Astrocyte of the cerebellum (primary cell): ENCODE measurements around the gene SFXN1.
"Not testable (repeated sequence)": the region's sequence is repeated elsewhere in the genome, so short reads cannot be mapped to it uniquely, and the experiment has no call there.

ENCODE experiments used
- DNase-seq: peaks from one replicate; pipeline ENCODE4 v3.0.0-alpha.2; 2011; ENCODE audit warnings: low read depth
- H3K4me3 ChIP-seq: 2 replicates; pipeline ENCODE4 v1.5.1; 2011; ENCODE audit warnings: mild to moderate bottlenecking, low read depth, low read length, moderate library complexity
- in situ Hi-C: cut with HindIII; loops from 2 replicates; pipeline ENCODE4 v1.10.0; 2017; ENCODE audit warnings: low sequenced_read_pairs
- TF ChIP-seq, protein P1 (sequence below): IDR thresholded peaks from 2 replicates; pipeline ENCODE4 v1.5.1; 2012; ENCODE audit warnings: low read length, low read depth, moderate library complexity, mild to moderate bottlenecking; ENCODE audit errors: missing control alignments

Gene SFXN1

DNA sequence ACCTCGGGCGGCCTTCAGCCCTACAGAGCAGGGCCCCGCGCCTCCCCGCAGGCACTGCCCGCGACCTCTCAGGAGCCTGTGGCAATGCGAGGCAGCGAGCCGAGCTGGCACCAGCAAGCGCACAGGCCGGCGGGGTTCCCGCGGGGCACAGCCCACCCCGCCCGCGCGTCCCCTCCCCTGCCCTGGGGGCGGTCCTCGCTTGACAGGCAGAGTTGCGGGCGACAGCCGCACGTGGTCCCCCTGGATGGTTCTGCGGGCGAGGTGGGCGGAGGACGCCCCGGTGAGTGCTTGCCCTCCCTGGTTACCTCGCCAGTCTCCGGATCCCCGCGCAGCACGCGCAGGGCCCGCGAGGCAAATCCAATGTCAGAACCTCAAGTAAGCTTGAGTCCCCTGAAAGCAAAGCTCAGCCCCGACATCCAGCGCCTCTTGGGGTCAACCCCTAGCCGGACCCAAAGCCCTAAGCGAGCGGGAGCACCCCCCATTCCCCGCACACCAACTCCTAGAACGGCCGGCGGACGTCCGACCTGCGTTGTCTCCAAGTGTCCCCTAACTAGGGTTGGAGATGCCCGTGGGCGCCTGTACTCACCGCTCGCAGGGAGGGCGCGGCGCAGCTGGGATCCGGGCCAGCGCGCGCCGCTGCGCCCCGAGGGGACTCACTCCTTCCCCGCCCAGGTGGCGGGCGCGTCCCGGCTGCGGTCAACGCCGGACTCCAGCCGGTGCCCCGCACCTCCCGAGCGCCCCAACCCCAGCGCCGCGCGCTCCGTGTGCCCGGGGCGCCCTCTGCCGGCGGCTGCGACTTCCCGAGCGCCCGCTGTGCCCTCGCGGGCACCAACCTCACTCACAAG is 34.1 kb upstream of the SFXN1 start, which contains the start of gene DRD1:
Gene DRD1 (minus strand): TSS at position 123 of the 845 bp plus-strand sequence. CDS start 1,083 bp downstream, outside the sequence.
- TF ChIP-seq, protein P1, sequence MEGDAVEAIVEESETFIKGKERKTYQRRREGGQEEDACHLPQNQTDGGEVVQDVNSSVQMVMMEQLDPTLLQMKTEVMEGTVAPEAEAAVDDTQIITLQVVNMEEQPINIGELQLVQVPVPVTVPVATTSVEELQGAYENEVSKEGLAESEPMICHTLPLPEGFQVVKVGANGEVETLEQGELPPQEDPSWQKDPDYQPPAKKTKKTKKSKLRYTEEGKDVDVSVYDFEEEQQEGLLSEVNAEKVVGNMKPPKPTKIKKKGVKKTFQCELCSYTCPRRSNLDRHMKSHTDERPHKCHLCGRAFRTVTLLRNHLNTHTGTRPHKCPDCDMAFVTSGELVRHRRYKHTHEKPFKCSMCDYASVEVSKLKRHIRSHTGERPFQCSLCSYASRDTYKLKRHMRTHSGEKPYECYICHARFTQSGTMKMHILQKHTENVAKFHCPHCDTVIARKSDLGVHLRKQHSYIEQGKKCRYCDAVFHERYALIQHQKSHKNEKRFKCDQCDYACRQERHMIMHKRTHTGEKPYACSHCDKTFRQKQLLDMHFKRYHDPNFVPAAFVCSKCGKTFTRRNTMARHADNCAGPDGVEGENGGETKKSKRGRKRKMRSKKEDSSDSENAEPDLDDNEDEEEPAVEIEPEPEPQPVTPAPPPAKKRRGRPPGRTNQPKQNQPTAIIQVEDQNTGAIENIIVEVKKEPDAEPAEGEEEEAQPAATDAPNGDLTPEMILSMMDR = peak; percentile 71
- peak within 1 kb of the TSS; percentile 40 for H3K4me3 ChIP-seq
- in situ Hi-C loops = loop anchor here (25.0 kb wide), 1 partner anchor 507 kb away; no protein-coding TSS in a partner anchor
- no peak for DNase-seq

DNA sequence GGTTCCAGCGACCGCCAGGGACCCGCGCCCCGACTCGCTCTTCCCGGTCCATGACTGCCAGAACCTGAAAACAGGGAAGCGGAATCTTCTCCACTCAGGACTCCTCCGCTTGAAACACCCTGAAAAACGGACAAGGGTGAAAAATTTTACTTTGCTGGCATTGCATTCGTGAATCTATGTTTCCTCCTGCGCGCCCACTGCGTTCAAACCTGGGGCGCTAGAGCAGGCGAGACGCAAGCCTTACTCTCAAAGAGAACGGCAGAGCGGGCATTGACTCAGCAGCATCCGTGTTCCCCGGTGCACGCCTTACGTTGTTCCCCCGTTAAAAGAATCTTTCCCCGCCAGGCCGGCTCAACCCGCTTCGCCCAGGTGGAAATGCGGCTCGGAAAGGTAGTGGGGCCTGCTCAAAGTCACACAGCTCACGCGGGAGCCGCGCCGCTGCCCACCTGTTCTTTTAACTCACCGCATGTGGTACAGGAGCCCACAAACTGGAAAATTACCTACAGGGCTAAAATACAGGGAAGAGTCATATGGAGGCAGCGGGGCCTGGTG is 33.4 kb upstream of the SFXN1 start:
- in situ Hi-C loops = loop anchor here (25.0 kb wide), 1 partner anchor 508 kb away; no protein-coding TSS in a partner anchor
- no peak for DNase-seq
- TF ChIP-seq, protein P1 = no peak
- peak overlapping the region; percentile 40 for H3K4me3 ChIP-seq

DNA sequence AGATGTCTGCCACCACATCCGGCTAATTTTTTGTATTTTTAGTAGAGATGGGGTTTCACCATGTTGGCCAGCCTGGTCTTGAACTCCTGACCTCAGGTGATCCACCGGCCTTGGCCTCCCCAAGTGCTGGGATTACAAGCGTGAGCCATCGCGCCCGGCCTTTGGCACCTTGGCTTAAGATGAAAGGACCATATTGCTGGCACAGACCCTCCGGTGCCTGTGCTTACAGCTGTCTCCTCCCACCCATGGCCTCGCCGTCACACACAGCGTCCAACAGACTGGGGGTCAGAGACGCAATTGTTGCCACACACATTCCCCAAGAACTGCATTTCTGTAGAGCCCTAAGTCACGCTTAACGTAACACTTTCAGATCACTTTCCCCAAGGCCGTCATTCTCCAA is 32.0 kb upstream of the SFXN1 start:
- DNase-seq, H3K4me3 ChIP-seq: not testable (repeated sequence)
- in situ Hi-C loops = loop anchor here (25.0 kb wide), 1 partner anchor 509 kb away; no protein-coding TSS in a partner anchor

DNA sequence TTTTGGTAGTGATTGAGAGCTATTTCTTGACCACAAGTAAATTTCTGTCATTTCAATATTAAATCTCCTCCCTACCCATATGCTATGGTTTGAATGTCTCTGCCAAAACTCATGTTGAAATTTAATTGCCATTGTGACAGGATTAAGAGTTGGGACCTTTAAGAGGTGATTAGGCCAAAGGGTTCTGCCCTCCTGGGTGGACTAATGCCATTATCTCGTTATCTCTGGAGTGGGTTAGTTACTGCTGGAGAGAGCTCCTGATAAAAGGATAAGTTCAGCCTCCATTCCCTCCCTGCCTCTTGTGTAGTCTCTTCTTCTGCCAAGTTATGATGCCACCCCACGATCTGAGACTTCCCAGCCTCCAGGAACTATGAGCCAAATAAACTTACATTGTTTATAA is 30.8 kb upstream of the SFXN1 start:
- TF ChIP-seq, protein P1 = no peak
- no peak for DNase-seq
- in situ Hi-C loops = loop anchor here (25.0 kb wide), 1 partner anchor 510 kb away; no protein-coding TSS in a partner anchor
- H3K4me3 ChIP-seq = no peak overlapping the region

DNA sequence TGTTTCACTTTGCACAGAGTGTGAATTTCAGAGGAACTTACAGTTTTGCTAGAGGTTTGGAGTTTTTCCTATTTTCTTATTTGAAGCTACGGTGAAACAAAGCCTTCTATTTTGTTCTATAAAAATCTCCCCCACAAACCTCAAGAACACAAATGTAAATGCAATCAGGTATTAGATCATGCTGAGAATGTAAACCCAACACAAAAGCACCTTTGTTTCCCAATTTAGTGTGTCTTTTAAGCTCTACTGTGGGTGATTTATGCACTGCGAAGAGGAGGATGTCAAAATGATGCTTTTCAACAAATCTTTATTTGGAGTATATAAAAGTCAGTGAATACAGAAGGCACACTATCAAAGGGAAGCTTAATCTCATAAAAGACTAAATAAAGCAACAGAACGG is 30.1 kb upstream of the SFXN1 start:
- in situ Hi-C loops = loop anchor here (25.0 kb wide), 1 partner anchor 511 kb away; no protein-coding TSS in a partner anchor
- DNase-seq = no peak
- TF ChIP-seq, protein P1 = no peak
- H3K4me3 ChIP-seq = no peak overlapping the region

DNA sequence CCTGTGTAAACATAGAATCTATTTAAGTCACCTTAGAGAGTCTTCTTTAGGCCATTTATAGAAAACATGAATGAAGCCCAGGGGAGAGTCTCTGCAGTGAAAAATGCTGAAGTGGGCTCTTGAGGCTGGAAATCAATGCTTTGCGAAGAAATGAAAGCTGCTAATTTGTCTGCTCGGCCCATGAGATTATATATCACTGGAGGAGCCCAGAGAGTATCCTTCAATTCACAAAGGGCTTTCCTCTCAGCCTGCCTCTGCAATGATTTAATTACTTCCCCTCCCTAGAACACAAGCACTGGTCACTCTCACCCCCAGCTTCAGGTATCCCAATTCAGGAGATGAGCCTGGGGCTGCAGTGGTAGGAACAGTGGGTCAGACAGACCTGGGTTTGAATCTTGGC is 26.2 kb upstream of the SFXN1 start:
- in situ Hi-C loops = no loop called here
- TF ChIP-seq, protein P1 = no peak
- no peak for DNase-seq
- no peak overlapping the region for H3K4me3 ChIP-seq

DNA sequence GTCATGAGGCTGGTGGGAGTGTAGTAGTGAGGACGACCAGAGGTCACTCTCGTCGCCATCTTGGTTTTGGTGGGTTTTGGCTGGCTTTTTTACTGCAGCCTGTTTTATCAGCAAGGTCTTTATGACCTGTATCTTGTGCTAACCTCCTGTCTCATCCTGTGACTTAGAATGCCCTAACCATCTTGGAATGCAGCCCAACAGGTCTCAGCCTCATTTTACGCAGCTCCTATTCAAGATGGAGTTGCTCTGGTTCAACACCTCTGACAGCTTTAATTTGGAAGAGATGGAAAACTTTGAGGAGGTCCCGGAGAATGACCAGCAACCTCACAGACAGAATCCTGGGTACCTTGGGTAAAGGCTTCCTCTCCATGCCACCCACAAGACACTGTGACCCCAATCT is 24.0 kb upstream of the SFXN1 start:
- in situ Hi-C loops, DNase-seq, H3K4me3 ChIP-seq: not testable (repeated sequence)
